ENCODE measurements around the gene LCA5L.
"Not testable (repeated sequence)": the region's sequence is repeated elsewhere in the genome, so short reads cannot be mapped to it uniquely, and the experiment has no call there.

The LCA5L gene

DNA sequence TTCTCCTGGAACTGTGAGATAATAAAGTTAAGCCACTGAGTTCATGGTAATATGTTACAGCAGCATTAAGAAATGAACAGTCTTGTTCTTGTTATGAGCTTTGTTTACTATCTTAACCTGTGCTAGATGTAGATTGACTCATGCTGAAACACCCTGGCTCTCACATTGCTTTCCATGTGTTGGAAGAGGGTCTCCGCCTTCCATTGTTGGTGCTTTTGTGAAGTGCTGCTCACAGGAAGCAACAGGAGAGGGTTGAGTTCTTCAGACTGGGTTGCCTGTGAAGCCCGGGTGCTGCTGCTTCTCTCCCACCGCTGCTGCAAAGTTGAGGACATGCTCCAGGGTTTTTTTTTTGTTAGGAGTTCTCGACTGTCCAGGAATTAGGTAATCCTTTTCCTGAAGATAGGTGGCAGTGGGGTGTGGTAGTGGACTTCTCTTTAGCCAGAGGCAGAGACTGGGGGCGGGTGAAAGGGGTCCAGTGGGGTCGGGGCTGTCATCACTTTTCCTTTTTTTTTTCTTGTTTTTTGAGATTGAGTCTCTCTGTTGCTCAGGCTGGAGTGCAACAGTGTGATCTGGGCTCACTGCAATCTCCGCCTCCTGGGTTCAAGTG, 68.0 kb downstream of the LCA5L start:
- peaks cover 4% of the 10 kb centered on the region for H3K36me3 ChIP-seq
- DNase-seq: no peak
- H3K9me3 ChIP-seq (ENCODE audit: severe bottlenecking): no peaks in the 10 kb centered on the region
- TF ChIP-seq, protein P1, sequence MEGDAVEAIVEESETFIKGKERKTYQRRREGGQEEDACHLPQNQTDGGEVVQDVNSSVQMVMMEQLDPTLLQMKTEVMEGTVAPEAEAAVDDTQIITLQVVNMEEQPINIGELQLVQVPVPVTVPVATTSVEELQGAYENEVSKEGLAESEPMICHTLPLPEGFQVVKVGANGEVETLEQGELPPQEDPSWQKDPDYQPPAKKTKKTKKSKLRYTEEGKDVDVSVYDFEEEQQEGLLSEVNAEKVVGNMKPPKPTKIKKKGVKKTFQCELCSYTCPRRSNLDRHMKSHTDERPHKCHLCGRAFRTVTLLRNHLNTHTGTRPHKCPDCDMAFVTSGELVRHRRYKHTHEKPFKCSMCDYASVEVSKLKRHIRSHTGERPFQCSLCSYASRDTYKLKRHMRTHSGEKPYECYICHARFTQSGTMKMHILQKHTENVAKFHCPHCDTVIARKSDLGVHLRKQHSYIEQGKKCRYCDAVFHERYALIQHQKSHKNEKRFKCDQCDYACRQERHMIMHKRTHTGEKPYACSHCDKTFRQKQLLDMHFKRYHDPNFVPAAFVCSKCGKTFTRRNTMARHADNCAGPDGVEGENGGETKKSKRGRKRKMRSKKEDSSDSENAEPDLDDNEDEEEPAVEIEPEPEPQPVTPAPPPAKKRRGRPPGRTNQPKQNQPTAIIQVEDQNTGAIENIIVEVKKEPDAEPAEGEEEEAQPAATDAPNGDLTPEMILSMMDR (IDR thresholded peaks at IDR 0.05; ENCODE audit: low read depth, low read length): no peak
- H3K27ac ChIP-seq: no peak overlapping the region
- no peaks in the 10 kb centered on the region for H3K27me3 ChIP-seq (ENCODE audit: insufficient read depth, low read depth, severe bottlenecking)
- H3K4me3 ChIP-seq (ENCODE audit: low read depth, low read length): no peak overlapping the region

DNA sequence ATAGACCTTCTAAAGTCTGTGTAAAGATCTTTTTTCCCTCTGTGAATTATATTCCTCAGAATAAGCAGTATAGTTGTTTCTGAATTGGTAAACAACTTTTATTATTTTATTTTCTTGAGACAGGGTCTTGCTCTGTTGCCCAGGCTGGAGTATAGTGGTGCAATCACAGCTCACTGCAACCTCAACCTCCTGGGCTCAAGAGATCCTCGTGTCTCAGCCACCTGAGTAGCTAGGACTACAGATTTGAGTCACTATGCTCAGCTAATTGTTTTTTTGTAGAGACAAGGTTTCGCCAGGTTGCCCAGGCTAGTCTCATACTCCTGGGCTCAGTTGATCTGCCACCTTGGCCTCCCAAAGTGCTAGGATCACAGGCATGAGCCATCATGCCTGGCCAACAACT, 70.1 kb downstream of the LCA5L start:
- DNase-seq: no peak
- no peaks in the 10 kb centered on the region for H3K27me3 ChIP-seq (ENCODE audit: insufficient read depth, low read depth, severe bottlenecking)
- H3K9me3 ChIP-seq (ENCODE audit: severe bottlenecking): no peaks in the 10 kb centered on the region
- H3K36me3 ChIP-seq: no peaks in the 10 kb centered on the region
- TF ChIP-seq, protein P1 (IDR thresholded peaks at IDR 0.05; ENCODE audit: low read depth, low read length): no peak
- no peak overlapping the region for H3K27ac ChIP-seq
- H3K4me3 ChIP-seq (ENCODE audit: low read depth, low read length): no peak overlapping the region

DNA sequence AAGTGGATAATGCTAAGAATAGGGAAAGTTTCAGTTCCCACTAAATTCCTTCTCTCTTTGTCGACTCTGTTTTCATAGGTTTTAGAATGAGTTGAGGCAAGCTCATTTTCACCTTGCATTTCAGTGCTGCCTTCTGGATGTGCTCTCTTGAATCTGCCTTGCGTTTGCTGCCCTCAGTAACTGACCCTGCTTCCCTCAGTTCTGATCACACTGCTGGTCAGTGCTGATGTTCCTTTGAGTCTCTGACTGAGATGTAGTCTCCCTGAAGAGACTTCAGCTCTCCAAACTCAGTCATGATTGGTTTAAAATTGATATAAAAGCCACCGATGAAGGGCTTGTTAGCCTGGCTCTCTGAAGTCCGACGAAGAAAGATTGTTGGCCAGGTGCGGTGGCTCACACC, 71.5 kb downstream of the LCA5L start:
- no peaks in the 10 kb centered on the region for H3K27me3 ChIP-seq (ENCODE audit: insufficient read depth, low read depth, severe bottlenecking)
- no peak overlapping the region for H3K27ac ChIP-seq
- no peaks in the 10 kb centered on the region for H3K9me3 ChIP-seq (ENCODE audit: severe bottlenecking)
- TF ChIP-seq, protein P1 (IDR thresholded peaks at IDR 0.05; ENCODE audit: low read depth, low read length): no peak
- H3K4me3 ChIP-seq (ENCODE audit: low read depth, low read length): no peak overlapping the region
- no peak for DNase-seq
- H3K36me3 ChIP-seq: no peaks in the 10 kb centered on the region

DNA sequence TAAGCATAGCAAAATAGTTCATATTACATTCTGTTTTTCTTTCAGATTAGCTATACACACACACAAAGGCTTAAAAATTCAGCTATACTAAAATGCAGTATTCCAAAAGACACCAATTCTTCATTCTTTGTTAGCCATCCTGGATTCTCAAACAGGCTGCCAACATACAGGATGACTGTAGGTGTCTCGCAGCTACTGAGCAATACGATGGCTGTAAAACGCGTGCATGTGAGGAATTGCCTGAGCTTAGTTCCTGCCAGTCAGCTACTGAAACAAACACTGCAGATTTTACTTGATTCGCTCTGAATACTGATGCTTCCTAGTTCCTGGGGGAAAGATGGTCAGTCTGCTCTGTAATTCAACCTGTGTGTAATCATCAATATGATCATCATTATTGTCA, 71.9 kb downstream of the LCA5L start:
- no peaks in the 10 kb centered on the region for H3K27me3 ChIP-seq (ENCODE audit: insufficient read depth, low read depth, severe bottlenecking)
- no peaks in the 10 kb centered on the region for H3K36me3 ChIP-seq
- H3K27ac ChIP-seq: no peak overlapping the region
- TF ChIP-seq, protein P1 (IDR thresholded peaks at IDR 0.05; ENCODE audit: low read depth, low read length): peak; percentile 55
- no peaks in the 10 kb centered on the region for H3K9me3 ChIP-seq (ENCODE audit: severe bottlenecking)
- H3K4me3 ChIP-seq (ENCODE audit: low read depth, low read length): no peak overlapping the region
- peak; percentile 52 for DNase-seq

DNA sequence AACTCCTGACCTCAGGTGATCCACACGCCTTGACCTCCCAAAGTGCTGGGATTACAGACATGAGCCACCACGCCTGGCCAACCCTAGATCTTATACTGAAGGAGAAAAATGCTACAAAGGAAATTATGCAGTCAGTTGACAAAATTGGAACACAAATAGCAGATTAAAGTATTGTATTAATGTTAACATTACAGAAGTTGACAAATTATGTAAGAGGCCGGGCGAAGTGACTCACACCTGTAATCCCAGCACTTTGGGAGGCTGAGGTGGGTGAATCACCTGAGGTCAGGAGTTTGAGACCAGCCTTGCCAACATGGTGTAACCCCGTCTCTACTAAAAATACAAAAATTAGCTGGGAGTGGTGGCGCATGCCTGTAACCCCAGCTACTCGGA, 75.7 kb downstream of the LCA5L start:
- not testable (repeated sequence) for H3K36me3 ChIP-seq; H3K4me3 ChIP-seq (ENCODE audit: low read depth, low read length); H3K27ac ChIP-seq; H3K9me3 ChIP-seq (ENCODE audit: severe bottlenecking); DNase-seq; H3K27me3 ChIP-seq (ENCODE audit: insufficient read depth, low read depth, severe bottlenecking)

DNA sequence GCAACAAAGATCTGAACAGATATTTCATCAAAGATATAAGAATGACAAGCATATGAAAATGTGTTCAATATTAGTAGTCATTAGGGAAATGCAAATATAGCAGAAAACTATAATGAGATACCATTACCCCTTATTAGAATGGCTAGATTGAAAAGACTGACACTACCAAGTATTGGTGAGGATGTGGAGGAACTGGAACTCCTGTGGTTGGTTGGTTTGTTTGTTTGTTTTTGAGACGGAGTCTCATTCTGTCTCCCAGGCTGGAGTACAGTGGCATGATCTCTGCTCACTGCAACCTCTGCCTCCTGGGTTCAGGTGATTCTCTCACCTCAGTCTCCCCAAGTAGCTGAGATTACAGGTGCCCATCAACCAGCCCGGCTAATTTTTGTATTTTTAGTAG, 77.8 kb downstream of the LCA5L start:
- no peak for DNase-seq
- Histone ChIP-seq H3K27me3 (ENCODE audit: insufficient read depth, low read depth, severe bottlenecking) (no peaks in the 10 kb centered on the region), H3K4me3 (ENCODE audit: low read depth, low read length) (no peak overlapping the region), H3K9me3 (ENCODE audit: severe bottlenecking) (peaks cover 3% of the 10 kb centered on the region), H3K27ac (no peak overlapping the region), H3K36me3 (no peaks in the 10 kb centered on the region)
- TF ChIP-seq, protein P1 (IDR thresholded peaks at IDR 0.05; ENCODE audit: low read depth, low read length): no peak
